H9 (cell line): ENCODE data around the gene CDKN2AIPNL. TPM values are rescaled to one million over a fixed set of nuclear protein-coding genes. Genes with fewer than 3 reads are reported as not detected.
A peak's percentile ranks its signal among the peaks of the same experiment; 100 is the strongest.

Source experiments
- DNase-seq: peaks from one replicate; pipeline ENCODE4 v3.0.0-alpha.2; 2017
- H2AFZ ChIP-seq: one replicate; pipeline ENCODE4 v1.6.1; 2013; ENCODE audit warnings: mild to moderate bottlenecking, low read length, control low read depth, moderate library complexity
- H2AK5ac ChIP-seq: 2 replicates; pipeline ENCODE4 v1.6.1; 2013; ENCODE audit warnings: low read length, control low read depth, mixed read lengths; ENCODE audit not compliant: insufficient read length
- H2BK120ac ChIP-seq: one replicate; pipeline ENCODE4 v1.6.1; 2013; ENCODE audit warnings: low read depth, mild to moderate bottlenecking, low read length, control low read depth, inconsistent platforms; ENCODE audit not compliant: poor library complexity, severe bottlenecking
- H2BK12ac ChIP-seq: 2 replicates; pipeline ENCODE4 v1.6.1; 2013; ENCODE audit warnings: low read length, control low read depth, mixed read lengths, low read depth; ENCODE audit not compliant: insufficient read length
- H2BK15ac ChIP-seq: 2 replicates; pipeline ENCODE4 v1.6.1; 2013; ENCODE audit warnings: low read depth, low read length, control low read depth
- H2BK20ac ChIP-seq: one replicate; pipeline ENCODE4 v1.6.1; 2013; ENCODE audit warnings: low read depth, mild to moderate bottlenecking, low read length, control low read depth, inconsistent platforms; ENCODE audit not compliant: poor library complexity, severe bottlenecking
- H2BK5ac ChIP-seq: 2 replicates; pipeline ENCODE4 v1.6.1; 2013; ENCODE audit warnings: low read length, control low read depth, mixed read lengths; ENCODE audit not compliant: insufficient read length
- H3K14ac ChIP-seq: 2 replicates; pipeline ENCODE4 v1.6.1; 2013; ENCODE audit warnings: low read length, control low read depth; ENCODE audit not compliant: insufficient read depth
- H3K18ac ChIP-seq: 2 replicates; pipeline ENCODE4 v1.6.1; 2013; ENCODE audit warnings: low read depth, mild to moderate bottlenecking, mixed read lengths, low read length, control low read depth; ENCODE audit not compliant: insufficient read length
- H3K23ac ChIP-seq: 2 replicates; pipeline ENCODE4 v1.6.1; 2013; ENCODE audit warnings: low read length, control low read depth, mixed read lengths, low read depth; ENCODE audit not compliant: insufficient read length
- H3K23me2 ChIP-seq: 2 replicates; pipeline ENCODE4 v1.6.1; 2013; ENCODE audit warnings: low read depth, mild to moderate bottlenecking, mixed read lengths, low read length, control low read depth; ENCODE audit not compliant: insufficient read length, poor library complexity, severe bottlenecking
- H3K27ac ChIP-seq: 2 replicates; pipeline ENCODE4 v1.5.1; 2013; ENCODE audit warnings: low read length, control low read depth, mixed read lengths, low read depth; ENCODE audit not compliant: insufficient read length
- H3K27me3 ChIP-seq: 2 replicates; pipeline ENCODE4 v1.6.1; 2013; ENCODE audit warnings: low read length, control low read depth, inconsistent platforms; ENCODE audit not compliant: insufficient read depth
- H3K4ac ChIP-seq: 2 replicates; pipeline ENCODE4 v1.6.1; 2013; ENCODE audit warnings: low read depth, mild to moderate bottlenecking, control low read depth, inconsistent platforms, low read length, moderate library complexity
- H3K4me1 ChIP-seq: 2 replicates; pipeline ENCODE4 v1.6.1; 2013; ENCODE audit warnings: low read length, control low read depth, inconsistent platforms; ENCODE audit not compliant: insufficient read depth
- H3K4me2 ChIP-seq: 2 replicates; pipeline ENCODE4 v1.6.1; 2013; ENCODE audit warnings: low read length, control low read depth, mixed read lengths; ENCODE audit not compliant: insufficient read length, insufficient read depth
- H3K56ac ChIP-seq: 2 replicates; pipeline ENCODE4 v1.6.1; 2013; ENCODE audit warnings: low read depth, mild to moderate bottlenecking, mixed read lengths, low read length, control low read depth; ENCODE audit not compliant: insufficient read length
- H3K79me1 ChIP-seq: 2 replicates; pipeline ENCODE4 v1.6.1; 2013; ENCODE audit warnings: low read depth, mild to moderate bottlenecking, moderate library complexity, low read length, control low read depth, inconsistent platforms; ENCODE audit not compliant: insufficient read depth, poor library complexity, severe bottlenecking
- H3K79me2 ChIP-seq: 2 replicates; pipeline ENCODE4 v1.6.1; 2013; ENCODE audit warnings: low read length, control low read depth, inconsistent platforms; ENCODE audit not compliant: insufficient read depth
- H3K9ac ChIP-seq: 2 replicates; pipeline ENCODE4 v1.6.1; 2013; ENCODE audit warnings: low read length, control low read depth, mixed read lengths; ENCODE audit not compliant: insufficient read length; ENCODE audit errors: extremely low read depth
- H3K9me3 ChIP-seq: one replicate; pipeline ENCODE4 v1.6.1; 2013; ENCODE audit warnings: low read depth, low read length, inconsistent platforms; ENCODE audit not compliant: control insufficient read depth
- H3T11ph ChIP-seq: one replicate; pipeline ENCODE4 v1.6.1; 2013; ENCODE audit warnings: mild to moderate bottlenecking, low read length, control low read depth, inconsistent platforms
- H4K20me1 ChIP-seq: one replicate; pipeline ENCODE4 v1.6.1; 2013; ENCODE audit not compliant: control insufficient read depth, insufficient read length, insufficient read depth
- H4K5ac ChIP-seq: 2 replicates; pipeline ENCODE4 v1.6.1; 2013; ENCODE audit warnings: low read depth, mild to moderate bottlenecking, mixed read lengths, low read length, control low read depth; ENCODE audit not compliant: insufficient read length
- H4K8ac ChIP-seq: replicated peaks from 2 replicates; pipeline ENCODE4 v1.6.1; 2013; ENCODE audit warnings: low read length, control low read depth, mixed read lengths, low read depth; ENCODE audit not compliant: insufficient read length
- H4K91ac ChIP-seq: 2 replicates; pipeline ENCODE4 v1.6.1; 2013; ENCODE audit warnings: low read depth, mild to moderate bottlenecking, moderate library complexity, mixed read lengths, low read length, control low read depth; ENCODE audit not compliant: insufficient read length
- H3K27ac Mint-ChIP-seq, 3 experiments: 2 replicates in 2 of 3; 3 replicates in 1 of 3; pipeline ENCODE4 v1.8.0; 2020 to 2021; ENCODE audit warnings: mixed read lengths in 3 of 3, mild to moderate bottlenecking in 1 of 3, moderate library complexity in 1 of 3
- H3K27me3 Mint-ChIP-seq: 2 replicates; pipeline ENCODE4 v1.8.0; 2021; ENCODE audit warnings: low read depth, mild to moderate bottlenecking, moderate library complexity, mixed read lengths
- H3K36me3 Mint-ChIP-seq, 3 experiments: 2 replicates in 2 of 3; 3 replicates in 1 of 3; pipeline ENCODE4 v1.8.0; 2020 to 2021; ENCODE audit warnings: low read depth in 3 of 3, mixed read lengths in 3 of 3; ENCODE audit not compliant: insufficient read depth in 1 of 3
- H3K4me1 Mint-ChIP-seq, 2 experiments: 2 replicates each; pipeline ENCODE4 v1.8.0; 2020; ENCODE audit warnings: mixed read lengths in 2 of 2
- H3K4me3 Mint-ChIP-seq, 2 experiments: 2 replicates in 1 of 2; 3 replicates in 1 of 2; pipeline ENCODE4 v1.8.0; 2020 to 2021; ENCODE audit warnings: mild to moderate bottlenecking in 2 of 2, mixed read lengths in 2 of 2, moderate library complexity in 1 of 2
- H3K9me3 Mint-ChIP-seq, 2 experiments: 2 replicates in 1 of 2; 3 replicates in 1 of 2; pipeline ENCODE4 v1.8.0; 2020; ENCODE audit warnings: mild to moderate bottlenecking in 2 of 2, mixed read lengths in 2 of 2, moderate library complexity in 1 of 2
- WGBS: extraction: QIAGEN DNeasy Blood & Tissue Kit; methylation state at CpG from one replicate; pipeline ENCODE4 v1.1.7; 2013; ENCODE audit warnings: missing lambda C conversion rate, low lambda C conversion rate, mixed read lengths; ENCODE audit not compliant: insufficient read length; ENCODE audit errors: extremely low coverage; 5-methylcytosine and 5-hydroxymethylcytosine counted together
- total RNA-seq: library from RNA; stranded (reverse); gene quantifications from 2 replicates; pipeline ENCODE4 v1.2.1, GENCODE V29; 2021
- TF ChIP-seq, protein P1 (sequence below): fragments of 200-600 bp; sonication (generic); conservative IDR thresholded peaks from 3 replicates; pipeline ENCODE4 v1.8.0; 2021; ENCODE audit warnings: antibody characterized with exemption, mild to moderate bottlenecking

Gene CDKN2AIPNL
- total RNA-seq, 1 experiment from 2014 or later: 60.0 TPM

DNA sequence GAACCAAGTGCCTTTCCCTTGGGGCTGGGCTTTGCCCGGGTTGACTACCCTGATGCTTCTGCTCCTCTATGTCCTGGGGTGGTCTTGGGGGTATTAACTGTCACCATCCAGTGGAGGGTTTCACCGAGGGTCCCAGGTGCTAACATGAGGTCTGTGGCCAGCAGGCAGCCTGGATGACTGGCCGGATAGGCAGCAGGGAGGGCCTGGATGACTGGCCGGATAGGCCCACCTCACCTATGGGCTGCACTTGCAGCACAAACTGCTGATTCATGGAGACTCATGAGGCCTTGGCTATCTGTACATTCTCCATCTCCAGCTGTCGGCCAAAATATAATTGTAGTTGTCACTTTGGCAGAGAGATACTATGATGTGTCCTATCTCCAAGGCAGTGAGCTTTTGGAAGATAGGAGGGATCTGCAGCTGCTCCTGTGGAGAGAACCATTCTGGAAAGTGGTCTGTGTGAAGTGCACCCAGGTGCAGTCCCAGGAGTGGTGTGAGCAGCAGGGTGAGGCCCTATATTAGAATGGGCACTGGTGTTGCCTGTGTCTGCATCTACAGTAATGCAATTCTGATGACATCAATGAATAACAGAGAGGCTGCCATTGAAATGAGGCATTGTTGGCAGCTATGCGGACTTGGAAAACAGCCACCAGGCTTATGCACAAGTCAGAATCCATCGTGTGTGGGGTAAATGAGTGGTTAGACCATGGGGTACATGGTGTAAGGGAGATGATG, 26.3 kb upstream of the CDKN2AIPNL start:
- H3K27ac ChIP-seq: no peak overlapping the region
- no CpG with 5 or more reads among the region's 7 CpGs for WGBS

More for the DNA sequence above, 26.3 kb upstream of the CDKN2AIPNL start:
- Histone ChIP-seq H2BK120ac (no peak overlapping the region), H3K9ac (no peak overlapping the region), H2BK15ac (no peak overlapping the region), H4K8ac (no peak overlapping the region), H2BK20ac (no peak overlapping the region), H4K5ac (no peak overlapping the region), H4K20me1 (peaks cover 2% of the 10 kb centered on the region), H3K4me1 (peaks cover 2% of the 10 kb centered on the region), H3K4me2 (no peak overlapping the region), H3K56ac (no peak overlapping the region), H3K23ac (no peak overlapping the region), H3K18ac (no peak overlapping the region), H3K27me3 (no peaks in the 10 kb centered on the region), H2AFZ (no peak overlapping the region), H3K23me2 (no peaks in the 10 kb centered on the region), H3T11ph (no peak overlapping the region), H3K4ac (no peak overlapping the region), H3K79me2 (no peaks in the 10 kb centered on the region), H3K79me1 (no peaks in the 10 kb centered on the region), H2AK5ac (no peak overlapping the region), H3K9me3 (no peaks in the 10 kb centered on the region), H4K91ac (no peak overlapping the region), H3K14ac (no peak overlapping the region), H2BK5ac (no peak overlapping the region), H2BK12ac (no peak overlapping the region)
- no peak for DNase-seq
- Mint-ChIP-seq H3K4me1 (peaks cover 34 to 53% of the 10 kb centered on the region in 2 experiments), H3K27ac (peak overlapping the region in 2 of 3 experiments; percentile 7 to 16; a peak in 2 of 7 replicates), H3K9me3 (no peaks in the 10 kb centered on the region), H3K27me3 (no peaks in the 10 kb centered on the region; the same call in 1 of the 2 replicates), H3K36me3 (peaks cover 10 to 22% (median 10%) of the 10 kb centered on the region in 3 experiments; a peak in 4 of 7 replicates), H3K4me3 (no peak overlapping the region)
- TF ChIP-seq, protein P1, sequence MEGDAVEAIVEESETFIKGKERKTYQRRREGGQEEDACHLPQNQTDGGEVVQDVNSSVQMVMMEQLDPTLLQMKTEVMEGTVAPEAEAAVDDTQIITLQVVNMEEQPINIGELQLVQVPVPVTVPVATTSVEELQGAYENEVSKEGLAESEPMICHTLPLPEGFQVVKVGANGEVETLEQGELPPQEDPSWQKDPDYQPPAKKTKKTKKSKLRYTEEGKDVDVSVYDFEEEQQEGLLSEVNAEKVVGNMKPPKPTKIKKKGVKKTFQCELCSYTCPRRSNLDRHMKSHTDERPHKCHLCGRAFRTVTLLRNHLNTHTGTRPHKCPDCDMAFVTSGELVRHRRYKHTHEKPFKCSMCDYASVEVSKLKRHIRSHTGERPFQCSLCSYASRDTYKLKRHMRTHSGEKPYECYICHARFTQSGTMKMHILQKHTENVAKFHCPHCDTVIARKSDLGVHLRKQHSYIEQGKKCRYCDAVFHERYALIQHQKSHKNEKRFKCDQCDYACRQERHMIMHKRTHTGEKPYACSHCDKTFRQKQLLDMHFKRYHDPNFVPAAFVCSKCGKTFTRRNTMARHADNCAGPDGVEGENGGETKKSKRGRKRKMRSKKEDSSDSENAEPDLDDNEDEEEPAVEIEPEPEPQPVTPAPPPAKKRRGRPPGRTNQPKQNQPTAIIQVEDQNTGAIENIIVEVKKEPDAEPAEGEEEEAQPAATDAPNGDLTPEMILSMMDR: no peak
